Gastroesophageal sphincter (tissue), 3 donors: ENCODE results near the gene TNIP2.

Experiments used
- POLR2A ChIP-seq, 2 donors: fragments of 450-650 bp; IDR thresholded peaks; one replicate each; pipeline ENCODE4 v1.6.1; 2017; ENCODE audit warnings: antibody characterized with exemption in 2 of 2, mild to moderate bottlenecking in 2 of 2, moderate library complexity in 1 of 2
- TF ChIP-seq, protein P1 (sequence below), 4 experiments: fragments of 200-600 bp in 2 of 4; fragments of 450-650 bp in 2 of 4; sonication (generic) in 1 of 4; IDR thresholded peaks; one replicate each; pipeline ENCODE4 v1.5.1; 2017 to 2019; ENCODE audit warnings: antibody characterized with exemption in 4 of 4, mild to moderate bottlenecking in 2 of 4, moderate library complexity in 2 of 4

DNA sequence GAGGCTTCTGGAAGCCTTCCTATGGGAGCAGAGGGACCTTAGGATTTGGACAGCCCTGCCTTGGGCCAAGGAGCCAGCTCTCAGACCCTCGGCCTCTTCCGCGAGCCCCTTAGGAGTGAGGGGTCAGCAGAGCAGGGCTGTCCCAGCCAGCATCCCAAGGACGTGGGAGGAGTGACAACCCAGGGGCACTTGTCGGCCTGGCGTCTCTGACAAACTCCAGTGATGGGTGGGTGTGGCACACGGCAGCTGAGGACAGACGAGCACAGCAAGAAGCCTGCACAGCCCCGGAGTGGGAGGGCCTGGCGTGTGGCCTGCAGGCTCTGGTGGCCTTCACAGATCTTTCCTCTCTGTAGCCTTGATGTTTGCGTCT, 11.6 kb upstream of the TNIP2 start:
- TF ChIP-seq POLR2A (IDR thresholded peaks at IDR 0.05) = no peak
- TF ChIP-seq, protein P1, sequence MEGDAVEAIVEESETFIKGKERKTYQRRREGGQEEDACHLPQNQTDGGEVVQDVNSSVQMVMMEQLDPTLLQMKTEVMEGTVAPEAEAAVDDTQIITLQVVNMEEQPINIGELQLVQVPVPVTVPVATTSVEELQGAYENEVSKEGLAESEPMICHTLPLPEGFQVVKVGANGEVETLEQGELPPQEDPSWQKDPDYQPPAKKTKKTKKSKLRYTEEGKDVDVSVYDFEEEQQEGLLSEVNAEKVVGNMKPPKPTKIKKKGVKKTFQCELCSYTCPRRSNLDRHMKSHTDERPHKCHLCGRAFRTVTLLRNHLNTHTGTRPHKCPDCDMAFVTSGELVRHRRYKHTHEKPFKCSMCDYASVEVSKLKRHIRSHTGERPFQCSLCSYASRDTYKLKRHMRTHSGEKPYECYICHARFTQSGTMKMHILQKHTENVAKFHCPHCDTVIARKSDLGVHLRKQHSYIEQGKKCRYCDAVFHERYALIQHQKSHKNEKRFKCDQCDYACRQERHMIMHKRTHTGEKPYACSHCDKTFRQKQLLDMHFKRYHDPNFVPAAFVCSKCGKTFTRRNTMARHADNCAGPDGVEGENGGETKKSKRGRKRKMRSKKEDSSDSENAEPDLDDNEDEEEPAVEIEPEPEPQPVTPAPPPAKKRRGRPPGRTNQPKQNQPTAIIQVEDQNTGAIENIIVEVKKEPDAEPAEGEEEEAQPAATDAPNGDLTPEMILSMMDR (IDR thresholded peaks at IDR 0.05) = no peak
